GM19193 (cell line): ENCODE data around the gene VPS72.

ENCODE experiments used
- POLR2A ChIP-seq: IDR thresholded peaks from 4 replicates; pipeline ENCODE4 v1.6.1; 2011; ENCODE audit not compliant: insufficient read depth, insufficient read length; ENCODE audit errors: extremely low read depth

The VPS72 gene

DNA sequence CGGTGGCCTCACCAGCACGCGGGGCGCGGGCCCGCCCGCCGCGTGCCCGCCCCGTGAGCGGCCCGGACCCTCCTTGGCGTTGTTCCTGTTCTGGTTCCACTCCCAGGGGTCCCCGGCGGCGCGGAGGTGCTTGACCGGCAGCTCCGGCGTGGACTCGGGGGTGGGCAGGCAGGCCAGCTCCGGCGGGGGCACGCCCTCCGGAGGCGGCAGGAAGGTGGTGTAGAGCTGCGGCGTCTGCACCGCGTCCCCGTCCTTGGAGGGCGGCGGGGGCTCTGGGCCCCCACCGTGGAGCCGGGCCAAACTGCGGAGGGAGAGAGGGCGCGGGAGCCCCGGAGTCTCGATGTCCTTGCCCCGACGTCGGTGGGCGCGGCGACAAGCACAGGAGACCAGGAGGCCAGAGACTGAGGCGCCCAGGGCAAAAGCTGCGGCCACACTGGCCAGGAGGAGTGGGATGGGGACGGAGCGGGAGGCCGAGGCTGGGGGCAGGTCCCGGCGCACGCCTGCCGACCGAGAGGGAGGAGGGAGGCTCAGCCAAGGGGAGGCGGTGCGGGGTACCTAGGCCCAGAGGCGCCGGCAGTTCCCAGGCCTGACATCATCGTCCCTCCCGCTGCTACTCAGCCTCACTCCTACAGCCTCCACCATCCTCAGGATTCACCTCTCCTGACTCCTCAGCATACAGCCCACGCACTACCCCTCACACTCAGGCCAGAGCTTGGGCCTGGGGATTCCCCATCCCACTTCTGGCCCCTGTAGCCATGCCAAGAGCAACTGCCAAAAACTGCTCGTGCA is 56.8 kb downstream of the VPS72 start:
- no peak for TF ChIP-seq POLR2A

- no peak for TF ChIP-seq POLR2A
Measured at GRCh38 chr1:151132335-151133017, 57.5 kb downstream of the VPS72 start.

DNA sequence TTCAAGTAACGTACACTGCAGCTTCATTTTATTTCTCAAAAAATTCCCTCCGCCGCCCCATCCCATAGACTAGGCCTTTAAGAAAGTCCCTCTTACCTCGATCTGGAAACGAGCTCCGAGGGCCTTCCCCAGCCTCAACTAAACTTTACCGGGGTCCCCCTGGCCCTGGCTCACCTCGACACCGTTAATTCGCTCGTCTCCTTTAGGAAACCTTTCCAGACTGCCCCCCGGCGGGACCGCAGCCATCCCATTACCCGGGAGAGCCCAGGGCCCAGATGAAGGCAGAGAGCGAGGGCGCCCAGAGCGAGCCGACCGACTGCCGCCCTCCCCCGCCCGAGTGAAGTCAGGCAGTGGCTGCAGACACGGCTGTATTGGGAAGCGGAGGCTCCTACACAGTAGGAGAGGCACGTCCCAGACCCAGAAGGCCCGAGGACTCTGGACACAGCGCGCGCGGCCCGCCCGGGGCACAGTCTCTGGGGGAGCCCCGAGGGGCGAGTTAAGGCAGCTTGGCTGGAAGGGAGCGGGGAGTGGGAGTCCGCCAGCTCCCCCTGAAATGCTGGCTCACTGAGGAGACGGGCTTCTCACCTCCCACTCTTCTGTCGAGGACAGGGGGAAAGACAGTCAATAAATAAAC is 58.2 kb downstream of the VPS72 start:
- TF ChIP-seq POLR2A = no peak

GRCh38 chr1:151130987-151131586 is 58.9 kb downstream of the VPS72 start:
- TF ChIP-seq POLR2A = no peak

DNA sequence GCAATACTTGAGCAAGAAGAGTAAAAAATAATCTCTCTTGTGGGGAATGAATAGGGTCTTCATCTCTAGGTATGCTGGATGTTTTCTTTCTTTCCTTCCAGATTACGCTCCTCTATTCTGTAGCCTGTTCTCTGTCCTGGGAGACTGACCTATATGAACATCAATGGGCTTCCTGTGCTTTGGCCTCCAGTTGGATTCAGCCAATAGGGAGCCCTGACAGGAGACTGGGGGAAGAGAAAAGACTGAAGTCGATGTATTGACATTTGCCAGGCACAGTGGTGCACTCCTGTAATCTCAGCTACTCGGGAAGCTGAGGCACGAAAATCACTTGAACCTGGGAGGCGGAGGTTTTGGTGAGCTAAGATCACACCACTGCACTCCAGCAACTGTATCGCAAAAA is 61.2 kb downstream of the VPS72 start:
- TF ChIP-seq POLR2A = no peak
